H1 (cell line): ENCODE measurements around the gene ABHD10. TPM values are rescaled to one million over a fixed set of nuclear protein-coding genes. Genes with fewer than 3 reads are reported as not detected.

Source experiments
- CTCF ChIA-PET: fragments of 300-600 bp; sonication (Branson Sonifier 250); formaldehyde crosslinking; loops from one replicate; lab custom pipeline; 2021; ENCODE audit not compliant: partially characterized antibody; lab: Charles Lee
- POLR2A ChIA-PET: fragments of 300-600 bp; sonication (Branson Sonifier 250); formaldehyde crosslinking; loops from one replicate; lab custom pipeline; 2021; ENCODE audit warnings: inconsistent platforms; ENCODE audit not compliant: partially characterized antibody; lab: Charles Lee
- DNase-seq, 2 experiments: peaks; one replicate each; pipeline versions ENCODE4 v3.0.0 to v3.0.0-alpha.2; 2010 to 2022; ENCODE audit warnings: low spot score in 2 of 2, low read depth in 1 of 2, mixed read lengths in 1 of 2
- FAIRE-seq: peaks from 2 replicates; lab custom pipeline; 2011; peaks lifted over from hg19 to GRCh38; lab: Jason Lieb, UNC
- H2AFZ ChIP-seq: 2 replicates; pipeline ENCODE4 v1.8.1; 2012; ENCODE audit warnings: low read length, inconsistent platforms
- H2AK5ac ChIP-seq: 2 replicates; pipeline ENCODE4 v1.6.1; 2013; ENCODE audit warnings: low read depth, low read length
- H2BK120ac ChIP-seq: replicated peaks from 2 replicates; pipeline ENCODE3; 2013; ENCODE audit warnings: low read depth, low read length, inconsistent platforms
- H2BK12ac ChIP-seq: 2 replicates; pipeline ENCODE4 v1.6.1; 2013; ENCODE audit warnings: low read depth, low read length
- H2BK15ac ChIP-seq: 2 replicates; pipeline ENCODE4 v1.6.1; 2013; ENCODE audit warnings: low read length
- H2BK20ac ChIP-seq: 2 replicates; pipeline ENCODE4 v1.6.1; 2013; ENCODE audit warnings: low read length
- H2BK5ac ChIP-seq: 2 replicates; pipeline ENCODE4 v1.6.1; 2013; ENCODE audit warnings: low read depth, low read length
- H3K14ac ChIP-seq: 2 replicates; pipeline ENCODE4 v1.6.1; 2013; ENCODE audit warnings: inconsistent platforms; ENCODE audit not compliant: insufficient read length
- H3K18ac ChIP-seq: 2 replicates; pipeline ENCODE4 v1.6.1; 2013; ENCODE audit warnings: low read length; ENCODE audit errors: extremely low read depth
- H3K23ac ChIP-seq: 2 replicates; pipeline ENCODE4 v1.6.1; 2013; ENCODE audit warnings: inconsistent platforms; ENCODE audit not compliant: insufficient read length
- H3K23me2 ChIP-seq: 2 replicates; pipeline ENCODE4 v1.6.1; 2013; ENCODE audit warnings: low read depth, low read length
- H3K27ac ChIP-seq: 2 replicates; pipeline ENCODE4 v1.6.1; 2011; ENCODE audit warnings: low read depth, low read length, inconsistent platforms
- H3K27me3 ChIP-seq, 4 experiments: replicated peaks in 1 of 4; 1 replicate in 1 of 4; 2 replicates in 3 of 4; pipeline versions ENCODE4 v1.6.1 to v1.8.1; 2011 to 2013; ENCODE audit warnings: low read length in 3 of 4, mild to moderate bottlenecking in 3 of 4, inconsistent platforms in 2 of 4, mixed read lengths in 2 of 4, moderate library complexity in 1 of 4; ENCODE audit not compliant: control insufficient read depth in 3 of 4, insufficient read depth in 3 of 4; ENCODE audit errors: extremely low read depth in 1 of 4
- H3K36me3 ChIP-seq, 4 experiments: 2 replicates each; pipeline versions ENCODE4 v1.6.1 to v1.8.1; 2011 to 2013; ENCODE audit warnings: mild to moderate bottlenecking in 4 of 4, low read length in 3 of 4, moderate library complexity in 2 of 4, control low read depth in 1 of 4, inconsistent platforms in 1 of 4; ENCODE audit not compliant: insufficient read depth in 4 of 4, control insufficient read depth in 2 of 4
- H3K4ac ChIP-seq: replicated peaks from 2 replicates; pipeline ENCODE3; 2013; ENCODE audit warnings: low read length, low read depth, mixed read lengths, inconsistent platforms; ENCODE audit not compliant: insufficient read length
- H3K4me1 ChIP-seq, 4 experiments: replicated peaks in 1 of 4; 1 replicate in 1 of 4; 2 replicates in 3 of 4; pipeline versions ENCODE4 v1.6.1 to v1.8.1; 2011 to 2013; ENCODE audit warnings: low read length in 3 of 4, inconsistent platforms in 2 of 4, mixed read lengths in 1 of 4; ENCODE audit not compliant: insufficient read depth in 4 of 4, control insufficient read depth in 3 of 4
- H3K4me2 ChIP-seq, 2 experiments: 2 replicates each; pipeline versions ENCODE4 v1.6.1 to v1.8.1; 2011 to 2013; ENCODE audit warnings: low read depth in 2 of 2, low read length in 2 of 2, control low read depth in 1 of 2, inconsistent platforms in 1 of 2, mild to moderate bottlenecking in 1 of 2; ENCODE audit not compliant: insufficient read depth in 1 of 2
- H3K4me3 ChIP-seq, 4 experiments: fragments of 200-600, 300-600 bp in 1 of 4; sonication (generic), shearing (Covaris generic), sonication (Bioruptor Twin) in 1 of 4; 2 replicates each; pipeline versions ENCODE4 v1.5.1 to v1.8.1; 2011 to 2016; ENCODE audit warnings: low read length in 4 of 4, low read depth in 3 of 4, control low read depth in 2 of 4, inconsistent platforms in 2 of 4, mild to moderate bottlenecking in 2 of 4, mixed read lengths in 1 of 4, moderate library complexity in 1 of 4; ENCODE audit not compliant: insufficient read depth in 2 of 4; ENCODE audit errors: extremely low read depth in 1 of 4
- H3K56ac ChIP-seq: replicated peaks from 2 replicates; pipeline ENCODE3; 2013; ENCODE audit warnings: low read depth, mild to moderate bottlenecking, mixed read lengths, low read length, inconsistent platforms; ENCODE audit not compliant: insufficient read length
- H3K79me1 ChIP-seq: 2 replicates; pipeline ENCODE4 v1.6.1; 2013; ENCODE audit warnings: low read depth, low read length, control low read depth
- H3K79me2 ChIP-seq, 2 experiments: 2 replicates each; pipeline versions ENCODE4 v1.6.1 to v1.8.1; 2012 to 2013; ENCODE audit warnings: low read length in 2 of 2, mild to moderate bottlenecking in 2 of 2, inconsistent platforms in 1 of 2; ENCODE audit not compliant: insufficient read depth in 2 of 2, control insufficient read depth in 1 of 2
- H3K9ac ChIP-seq, 4 experiments: replicated peaks in 1 of 4; 1 replicate in 1 of 4; 2 replicates in 3 of 4; pipeline versions ENCODE4 v1.6.1 to v1.8.1; 2011 to 2013; ENCODE audit warnings: low read depth in 3 of 4, low read length in 3 of 4, control low read depth in 2 of 4, mild to moderate bottlenecking in 2 of 4, moderate library complexity in 2 of 4, inconsistent platforms in 1 of 4; ENCODE audit errors: extremely low read depth in 1 of 4
- H3K9me3 ChIP-seq, 2 experiments: 2 replicates each; pipeline versions ENCODE4 v1.6.1 to v1.8.1; 2012 to 2013; ENCODE audit warnings: mild to moderate bottlenecking in 2 of 2, moderate library complexity in 2 of 2, control low read depth in 1 of 2, inconsistent platforms in 1 of 2, low read depth in 1 of 2, low read length in 1 of 2, mixed read lengths in 1 of 2; ENCODE audit not compliant: insufficient read depth in 2 of 2
- H4K20me1 ChIP-seq, 2 experiments: replicated peaks in 1 of 2; 2 replicates each; pipeline versions ENCODE3 to v1.8.1; 2011 to 2013; ENCODE audit warnings: inconsistent platforms in 2 of 2, low read length in 2 of 2, mild to moderate bottlenecking in 1 of 2; ENCODE audit not compliant: insufficient read depth in 2 of 2, control insufficient read depth in 1 of 2
- H4K5ac ChIP-seq: 2 replicates; pipeline ENCODE4 v1.6.1; 2013; ENCODE audit warnings: low read length, low read depth, mixed read lengths, inconsistent platforms; ENCODE audit not compliant: insufficient read length
- H4K8ac ChIP-seq: 2 replicates; pipeline ENCODE4 v1.8.0; 2013; ENCODE audit warnings: mild to moderate bottlenecking, moderate library complexity, low read length, inconsistent platforms; ENCODE audit not compliant: insufficient read depth; ENCODE audit errors: extremely low read depth
- H4K91ac ChIP-seq: replicated peaks from 2 replicates; pipeline ENCODE3; 2013; ENCODE audit warnings: low read length, mixed read lengths, inconsistent platforms; ENCODE audit not compliant: insufficient read length
- EP300 ChIP-seq, 2 experiments: IDR thresholded peaks; 1 replicate in 1 of 2; 2 replicates in 1 of 2; pipeline ENCODE4 v1.6.1; 2011 to 2012; ENCODE audit warnings: low read depth in 2 of 2, low read length in 2 of 2, mild to moderate bottlenecking in 2 of 2, borderline replicate concordance in 1 of 2, inconsistent platforms in 1 of 2, moderate library complexity in 1 of 2
- GTF2F1 ChIP-seq: IDR thresholded peaks from 2 replicates; pipeline ENCODE4 v1.6.1; 2012; ENCODE audit warnings: low read depth, low read length, improper control_type of control experiment, borderline replicate concordance
- HDAC2 ChIP-seq, 2 experiments: fragments of 300-600 bp in 1 of 2; sonication (generic) in 1 of 2; IDR thresholded peaks; 2 replicates each; pipeline ENCODE4 v1.6.1; 2011 to 2012; ENCODE audit warnings: low read depth in 2 of 2, low read length in 2 of 2, mild to moderate bottlenecking in 2 of 2, moderate library complexity in 2 of 2, borderline replicate concordance in 1 of 2, inconsistent platforms in 1 of 2
- POU5F1 ChIP-seq: IDR thresholded peaks from 2 replicates; pipeline ENCODE4 v1.6.1; 2011; ENCODE audit warnings: low read depth, mild to moderate bottlenecking, low read length, moderate library complexity
- RAD21 ChIP-seq, 2 experiments: IDR thresholded peaks in 1 of 2; conservative IDR thresholded peaks in 1 of 2; 2 replicates each; pipeline ENCODE4 v1.6.1; 2011; ENCODE audit warnings: low read depth in 2 of 2, low read length in 2 of 2, improper control_type of control experiment in 1 of 2, inconsistent platforms in 1 of 2, mild to moderate bottlenecking in 1 of 2, moderate library complexity in 1 of 2
- TCF12 ChIP-seq: IDR thresholded peaks from 2 replicates; pipeline ENCODE4 v1.6.1; 2011; ENCODE audit warnings: low read depth, mild to moderate bottlenecking, low read length
- TEAD4 ChIP-seq: IDR thresholded peaks from 2 replicates; pipeline ENCODE4 v1.6.1; 2012; ENCODE audit warnings: low read depth, low read length, inconsistent platforms, mixed read lengths
- whole genome bisulfite sequencing, 2 experiments: shearing (Covaris generic) in 1 of 2; methylation state at CpG; one replicate each; pipeline versions ENCODE4 v1.1.6 to v1.1.7; 2013 to 2015; ENCODE audit warnings: low lambda C conversion rate in 2 of 2, mixed read lengths in 2 of 2, inconsistent platforms in 1 of 2, low coverage in 1 of 2, missing lambda C conversion rate in 1 of 2; ENCODE audit not compliant: insufficient replicate concordance in 2 of 2, insufficient coverage in 1 of 2, insufficient read length in 1 of 2; ENCODE audit errors: extremely low coverage in 1 of 2, missing lambda C conversion rate in 1 of 2; 5-methylcytosine and 5-hydroxymethylcytosine counted together
- polyA plus RNA-seq, 7 experiments: library from polyadenylated mRNA; depleted of rRNA in 3 of 7; stranded (reverse) in 5 of 7; unstranded in 2 of 7; fragments of >200 nt in 5 of 7; fragments of 200-250 nt in 2 of 7; gene quantifications; 1 replicate in 5 of 7; 2 replicates in 1 of 7; 4 replicates in 1 of 7; pipeline versions ENCODE4 v1.2.1 to v1.2.3, GENCODE V29; 2011 to 2013; ENCODE audit warnings: missing spikeins in 2 of 7, mixed read lengths in 2 of 7
- total RNA-seq: library from RNA; stranded (reverse); fragmentation: NEBNext Ultra II Directional; extraction: Animal tissue kit (Norgen Biotek cat#: 25700); gene quantifications from 2 replicates; pipeline ENCODE4 v1.2.1, GENCODE V29; 2021
- TF ChIP-seq, protein P1 (sequence below): IDR thresholded peaks from 2 replicates; pipeline ENCODE4 v1.6.1; 2012; ENCODE audit warnings: inconsistent platforms
- TF ChIP-seq, protein P2 (sequence below): IDR thresholded peaks from 2 replicates; pipeline ENCODE4 v1.6.1; 2011; ENCODE audit warnings: low read length, improper control_type of control experiment

Gene ABHD10
- total and polyA plus RNA-seq, 2 of the 8 experiments (the other 6 are each of a cell fraction or from before 2014, with no cell fraction given), result 10.9 to 24.6 TPM

DNA sequence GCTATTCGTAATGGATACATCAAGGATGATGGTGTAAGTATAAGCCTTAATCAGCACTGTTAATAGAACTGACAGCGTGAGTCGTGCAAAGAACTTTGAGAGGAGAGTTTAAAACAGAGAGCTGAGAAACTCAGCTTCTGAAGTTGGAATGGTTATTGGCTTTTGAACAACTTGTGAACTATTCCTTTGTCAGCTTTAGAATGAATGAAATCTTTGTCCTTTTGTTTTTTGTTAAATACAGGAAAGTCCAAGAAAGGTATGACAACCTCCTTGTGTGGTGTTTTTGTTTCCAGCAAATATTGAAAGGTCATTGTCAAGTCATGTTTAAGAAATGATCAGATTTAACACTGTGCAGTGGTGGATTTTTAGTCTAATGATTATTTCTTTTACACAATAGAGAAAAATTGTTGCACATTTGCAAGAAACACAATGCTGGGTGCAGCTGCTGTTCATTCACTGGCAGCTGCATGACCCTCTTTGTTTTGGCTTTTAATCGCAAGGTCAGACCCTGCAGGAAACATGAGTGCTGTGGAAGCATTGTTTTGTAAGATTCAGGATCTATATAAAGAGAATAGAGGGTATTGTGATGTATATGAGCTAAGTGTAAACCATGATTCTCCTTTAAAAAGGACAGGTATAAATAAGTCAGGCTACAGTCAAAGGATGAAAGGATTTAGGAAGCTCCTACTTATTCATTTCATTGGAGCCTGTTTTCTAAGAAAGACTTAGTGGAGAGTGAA lies 21.7 kb upstream of the ABHD10 start:
- Histone ChIP-seq H3K14ac (no peak overlapping the region), H2BK120ac (no peak overlapping the region), H3K23ac (no peak overlapping the region), H3K9ac (no peak overlapping the region), H2BK15ac (no peak overlapping the region), H4K20me1 (peaks cover 0 to 2% of the 10 kb centered on the region in 2 experiments), H3K4me1 (peaks cover 0 to 15% (median 11%) of the 10 kb centered on the region in 4 experiments; a peak in 4 of 7 replicates), H2AK5ac (no peak overlapping the region), H3K9me3 (no peaks in the 10 kb centered on the region), H3K56ac (no peak overlapping the region), H4K5ac (no peak overlapping the region), H4K91ac (no peak overlapping the region), H3K23me2 (no peaks in the 10 kb centered on the region), H3K79me1 (no peaks in the 10 kb centered on the region), H3K36me3 (no peaks in the 10 kb centered on the region), H3K18ac (no peak overlapping the region), H3K4me2 (peak overlapping the region; percentile 35 to 51; a peak in 3 of 4 replicates), H3K4me3 (peak overlapping the region in 1 of 4 experiments; percentile 33; a peak in 2 of 8 replicates), H2AFZ (no peak overlapping the region), H2BK20ac (no peak overlapping the region), H2BK12ac (no peak overlapping the region), H3K4ac (no peak overlapping the region), H4K8ac (no peak overlapping the region), H3K27me3 (peaks cover 0 to 11% (median 10%) of the 10 kb centered on the region in 4 experiments; a peak in 5 of 7 replicates), H3K27ac (no peak overlapping the region), H2BK5ac (no peak overlapping the region), H3K79me2 (no peaks in the 10 kb centered on the region)
- POLR2A ChIA-PET, result interaction anchor here (1.0 kb wide), 1 partner anchor 72 kb away, joined by 3 read pairs; no protein-coding TSS in a partner anchor
- 57% methylated on average over 4 of the region's 4 CpGs; no CpG with 5 or more reads in 1 of the 2 experiments for WGBS, 2 experiments
- FAIRE-seq, result peak; percentile 83
- CTCF ChIA-PET, result interaction anchor here (0.7 to 7.0 kb wide), 9 partner anchors 10 to 240 kb away, joined by 3 to 45 read pairs (median 4); no protein-coding TSS in a partner anchor
- DNase-seq, result peak in 1 of 2 experiments; percentile 10
- TF ChIP-seq HDAC2 (IDR thresholded peaks at IDR 0.05; ENCODE audit: borderline replicate concordance in 1 of 2, low read depth in 2 of 2, low read length in 2 of 2) (peak in 1 of 2 experiments; percentile 81; a peak in 1 of 4 replicates), GTF2F1 (no peak), TEAD4 (no peak), RAD21 (IDR thresholded peaks at IDR 0.05 in 1 of 2, conservative IDR thresholded peaks at IDR 0.05 in 1 of 2; ENCODE audit: low read depth in 2 of 2, low read length in 2 of 2) (no peak), POU5F1 (peak; percentile 77; the same call in 1 of the 2 replicates), TCF12 (0 out of 2 replicates have a peak, but pooled peaks have one; percentile 47), EP300 (IDR thresholded peaks at IDR 0.05; ENCODE audit: borderline replicate concordance in 1 of 2, low read depth in 2 of 2, low read length in 2 of 2) (no peak)
- TF ChIP-seq, protein P1, sequence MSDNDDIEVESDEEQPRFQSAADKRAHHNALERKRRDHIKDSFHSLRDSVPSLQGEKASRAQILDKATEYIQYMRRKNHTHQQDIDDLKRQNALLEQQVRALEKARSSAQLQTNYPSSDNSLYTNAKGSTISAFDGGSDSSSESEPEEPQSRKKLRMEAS, result no peak
- TF ChIP-seq, protein P2, sequence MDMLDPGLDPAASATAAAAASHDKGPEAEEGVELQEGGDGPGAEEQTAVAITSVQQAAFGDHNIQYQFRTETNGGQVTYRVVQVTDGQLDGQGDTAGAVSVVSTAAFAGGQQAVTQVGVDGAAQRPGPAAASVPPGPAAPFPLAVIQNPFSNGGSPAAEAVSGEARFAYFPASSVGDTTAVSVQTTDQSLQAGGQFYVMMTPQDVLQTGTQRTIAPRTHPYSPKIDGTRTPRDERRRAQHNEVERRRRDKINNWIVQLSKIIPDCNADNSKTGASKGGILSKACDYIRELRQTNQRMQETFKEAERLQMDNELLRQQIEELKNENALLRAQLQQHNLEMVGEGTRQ, result no peak
